Putamen (tissue), 1 donor: ENCODE data around the gene TNFAIP8L1.

Source experiments
- DNase-seq: peaks from one replicate; pipeline ENCODE4 v3.0.0-alpha.2; 2016; ENCODE audit warnings: low spot score

Gene TNFAIP8L1

DNA sequence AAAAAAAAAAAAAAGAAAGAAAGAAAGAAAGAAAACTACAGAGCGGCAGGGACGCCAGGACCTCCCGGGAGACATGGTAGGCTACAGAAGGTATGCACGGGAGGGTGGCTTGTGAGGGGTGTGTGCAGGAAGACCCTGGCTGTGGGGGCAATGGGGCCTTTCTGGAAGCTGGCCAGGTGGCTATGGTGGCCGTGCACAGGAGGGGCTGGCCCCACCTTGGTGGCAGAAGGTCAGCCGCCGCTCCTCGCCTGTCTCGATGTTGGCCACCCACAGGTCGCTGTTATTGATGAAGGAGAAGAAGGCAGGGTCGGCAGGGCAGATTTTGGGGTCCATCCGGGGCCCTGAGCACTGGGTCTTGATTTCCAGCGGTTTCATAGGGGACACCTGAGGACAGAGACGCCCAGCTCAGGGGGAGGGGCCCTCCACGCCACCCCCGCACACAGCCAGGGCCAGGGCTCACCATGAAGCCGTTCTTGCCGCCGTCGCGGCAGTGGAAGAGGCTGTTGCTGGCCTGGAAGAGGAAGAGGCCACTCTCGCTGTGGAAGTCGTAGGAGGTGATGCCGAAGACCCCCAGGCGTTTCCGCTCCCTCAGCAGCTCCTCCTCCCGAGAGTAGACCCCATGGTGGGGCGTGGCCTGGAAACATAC is 64.5 kb downstream of the TNFAIP8L1 start:
- DNase-seq, result no peak

DNA sequence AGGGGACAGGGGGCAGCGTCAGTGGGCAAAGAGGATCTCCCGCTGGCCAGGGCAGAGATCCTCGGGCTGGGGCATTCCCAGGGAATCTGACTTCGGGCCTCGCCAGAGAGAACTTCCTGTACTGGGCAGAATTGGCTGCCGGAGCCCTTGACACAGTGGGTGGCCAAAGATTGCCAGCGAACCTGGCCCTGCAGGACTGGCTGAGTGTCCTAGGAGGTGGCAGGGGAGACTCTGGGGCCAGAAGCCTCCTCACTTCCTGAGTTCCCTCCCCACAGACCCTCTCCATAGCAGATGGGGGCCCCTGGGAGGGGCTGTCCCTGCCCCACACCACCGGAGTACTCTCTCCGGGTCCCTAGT is 65.0 kb downstream of the TNFAIP8L1 start:
- DNase-seq, result no peak
